HG03342 (cell line): Measurements from ENCODE around the gene CRHR2.

Experiments used
- ATAC-seq: cut with Tn5 transposase; IDR thresholded peaks from one replicate; pipeline ENCODE4 v1.9.1; 2021; ENCODE audit warnings: mild to moderate bottlenecking, moderate library complexity; ENCODE audit not compliant: unreplicated experiment

The CRHR2 gene

GRCh38 chr7:30707391-30708357 lies 25.4 kb upstream of the CRHR2 start:
- ATAC-seq: no peak

- no peak for ATAC-seq
These were observed 24.7 kb upstream of the CRHR2 start for GRCh38 chr7:30706908-30707307.

GRCh38 chr7:30706316-30706715 lies 24.1 kb upstream of the CRHR2 start:
- ATAC-seq: no peak

- no peak for ATAC-seq
These were observed 23.3 kb upstream of the CRHR2 start for GRCh38 chr7:30705596-30705995.

GRCh38 chr7:30705008-30705407 lies 22.8 kb upstream of the CRHR2 start:
- no peak for ATAC-seq

GRCh38 chr7:30703756-30704155 lies 21.5 kb upstream of the CRHR2 start:
- no peak for ATAC-seq

GRCh38 chr7:30702200-30702599 lies 19.9 kb upstream of the CRHR2 start:
- no peak for ATAC-seq

- no peak for ATAC-seq
These were observed 18.7 kb upstream of the CRHR2 start for GRCh38 chr7:30700941-30701340.

- ATAC-seq: no peak
These were observed 17.6 kb upstream of the CRHR2 start for GRCh38 chr7:30699706-30700495.

GRCh38 chr7:30698481-30698880 lies 16.2 kb upstream of the CRHR2 start:
- no peak for ATAC-seq

GRCh38 chr7:30697719-30698460 lies 15.6 kb upstream of the CRHR2 start:
- ATAC-seq: no peak

GRCh38 chr7:30694774-30695721 lies 12.8 kb upstream of the CRHR2 start:
- no peak for ATAC-seq

- ATAC-seq: no peak
These were observed 12.0 kb upstream of the CRHR2 start for GRCh38 chr7:30694218-30694745.

GRCh38 chr7:30692882-30693281 lies 10.6 kb upstream of the CRHR2 start:
- no peak for ATAC-seq

- no peak for ATAC-seq
These were observed 10.2 kb upstream of the CRHR2 start for GRCh38 chr7:30692438-30692837.

GRCh38 chr7:30690011-30690410 lies 7.8 kb upstream of the CRHR2 start:
- no peak for ATAC-seq

- no peak for ATAC-seq
These were observed 6.5 kb upstream of the CRHR2 start for GRCh38 chr7:30688718-30689221.

- ATAC-seq: no peak
These were observed 5.3 kb upstream of the CRHR2 start for GRCh38 chr7:30687604-30688003.

- ATAC-seq: no peak
These were observed 2.1 kb upstream of the CRHR2 start for GRCh38 chr7:30684351-30684750.

GRCh38 chr7:30683816-30684215 lies 1.6 kb upstream of the CRHR2 start:
- no peak for ATAC-seq
